Measurements from ENCODE around the gene CXorf58.

DNA sequence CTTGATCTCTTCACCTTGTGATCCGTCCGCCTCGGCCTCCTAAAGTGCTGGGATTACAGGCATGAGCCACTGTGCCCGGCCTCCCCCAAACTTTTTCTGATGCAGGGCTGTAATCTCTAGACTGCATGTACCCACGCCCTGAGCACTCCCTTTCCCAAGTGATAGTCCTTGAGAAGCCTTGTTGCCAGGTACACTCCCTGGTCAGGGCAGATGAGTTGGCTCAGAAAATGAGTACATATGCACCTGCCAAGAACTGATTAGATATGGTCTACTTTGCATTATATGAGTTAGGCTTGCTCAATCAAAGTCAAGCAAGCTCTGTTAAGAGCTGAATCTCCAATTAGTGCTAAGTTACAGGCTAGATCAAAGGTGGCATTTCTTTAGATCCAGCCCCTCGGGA is 20.4 kb upstream of the CXorf58 start:
- TF ChIP-seq TEAD4 (IDR thresholded peaks at IDR 0.05; ENCODE audit: low read depth, low read length) (no peak), POLR2AphosphoS5 (IDR thresholded peaks at IDR 0.05; ENCODE audit: low read depth, low read length) (no peak), EGR1 (IDR thresholded peaks at IDR 0.05; ENCODE audit: borderline replicate concordance, low read depth, low read length) (no peak), KDM4A (IDR thresholded peaks at IDR 0.05; ENCODE audit: low read depth, low read length, severe bottlenecking) (no peak), POLR2A (IDR thresholded peaks at IDR 0.05; ENCODE audit: control extremely low read depth in 1 of 2, low read depth in 2 of 2, low read length in 2 of 2) (no peak)
- TF ChIP-seq, protein P1, sequence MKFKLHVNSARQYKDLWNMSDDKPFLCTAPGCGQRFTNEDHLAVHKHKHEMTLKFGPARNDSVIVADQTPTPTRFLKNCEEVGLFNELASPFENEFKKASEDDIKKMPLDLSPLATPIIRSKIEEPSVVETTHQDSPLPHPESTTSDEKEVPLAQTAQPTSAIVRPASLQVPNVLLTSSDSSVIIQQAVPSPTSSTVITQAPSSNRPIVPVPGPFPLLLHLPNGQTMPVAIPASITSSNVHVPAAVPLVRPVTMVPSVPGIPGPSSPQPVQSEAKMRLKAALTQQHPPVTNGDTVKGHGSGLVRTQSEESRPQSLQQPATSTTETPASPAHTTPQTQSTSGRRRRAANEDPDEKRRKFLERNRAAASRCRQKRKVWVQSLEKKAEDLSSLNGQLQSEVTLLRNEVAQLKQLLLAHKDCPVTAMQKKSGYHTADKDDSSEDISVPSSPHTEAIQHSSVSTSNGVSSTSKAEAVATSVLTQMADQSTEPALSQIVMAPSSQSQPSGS (IDR thresholded peaks at IDR 0.05; ENCODE audit: low read length): no peak
